HT-29 (cell line): ENCODE data around the gene SPRED2. TPM values are rescaled to one million over a fixed set of nuclear protein-coding genes. Genes with fewer than 3 reads are reported as not detected.

Experiments
- DNase-seq: peaks from one replicate; pipeline ENCODE4 v3.0.0-alpha.2; 2015; ENCODE audit warnings: low spot score
- total RNA-seq: library from RNA; depleted of rRNA; stranded (reverse); fragments of >200 nt; shearing (Covaris generic); gene quantifications from 2 replicates; pipeline ENCODE4 v1.2.3, GENCODE V29; 2014

The SPRED2 gene
- total RNA-seq, 1 experiment from 2014 or later = 18.1 TPM

DNA sequence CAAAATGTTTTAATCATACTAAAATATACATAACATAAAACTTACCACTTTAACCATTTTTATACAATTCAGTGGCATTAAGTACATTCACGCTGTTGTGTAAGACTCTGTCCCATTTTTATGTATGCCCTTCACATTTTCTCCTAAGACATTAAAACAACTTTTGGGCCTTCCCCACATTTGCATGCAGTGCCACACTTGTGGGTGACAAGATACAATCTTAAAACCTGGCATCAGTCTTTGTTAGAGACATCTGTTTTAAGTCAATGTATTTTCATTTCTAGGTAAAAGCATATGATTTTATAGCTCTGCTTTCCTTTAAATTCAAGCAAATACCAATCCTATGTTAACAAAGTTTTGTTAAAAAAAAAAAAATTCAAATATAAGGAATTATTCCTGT lies 17.3 kb downstream of the SPRED2 start:
- DNase-seq = no peak

DNA sequence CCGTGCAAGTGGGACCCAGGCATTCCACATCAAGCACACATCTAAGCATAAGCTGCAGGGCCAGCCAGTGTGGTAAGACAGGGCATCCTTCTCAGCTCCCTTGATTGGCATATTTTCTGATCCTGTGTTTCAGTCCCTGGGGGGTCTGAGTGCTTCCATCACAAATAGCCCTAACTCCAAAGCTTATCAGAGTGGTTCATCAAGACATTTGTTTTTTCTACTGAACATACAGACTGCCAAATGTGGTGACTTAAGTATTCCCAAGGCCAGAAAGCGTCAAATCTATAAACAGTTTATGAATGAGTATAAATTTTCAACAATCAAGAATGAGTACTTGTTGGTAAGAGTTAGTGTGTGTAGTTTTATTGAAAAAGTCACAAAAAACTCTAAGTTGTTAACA lies 18.8 kb downstream of the SPRED2 start:
- DNase-seq = no peak

DNA sequence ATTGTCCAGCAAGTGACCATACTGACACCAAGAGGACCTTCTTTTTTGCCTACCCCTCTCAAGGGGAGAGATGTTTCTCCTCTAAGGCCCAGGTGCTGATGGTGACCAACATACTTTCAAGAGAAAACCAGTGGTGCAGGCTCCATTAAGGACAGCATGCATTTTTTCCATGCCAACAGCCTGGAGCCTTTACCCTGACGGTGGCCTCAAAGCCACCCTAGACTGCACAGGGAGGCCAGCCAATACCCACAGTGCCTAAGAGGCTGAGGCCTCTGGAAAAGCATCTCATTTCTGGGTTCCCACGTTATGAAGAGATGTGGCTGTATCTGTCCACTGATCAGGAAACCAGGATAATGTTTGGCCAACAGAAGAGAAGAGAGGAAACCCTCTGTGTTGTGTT lies 19.3 kb downstream of the SPRED2 start:
- no peak for DNase-seq

DNA sequence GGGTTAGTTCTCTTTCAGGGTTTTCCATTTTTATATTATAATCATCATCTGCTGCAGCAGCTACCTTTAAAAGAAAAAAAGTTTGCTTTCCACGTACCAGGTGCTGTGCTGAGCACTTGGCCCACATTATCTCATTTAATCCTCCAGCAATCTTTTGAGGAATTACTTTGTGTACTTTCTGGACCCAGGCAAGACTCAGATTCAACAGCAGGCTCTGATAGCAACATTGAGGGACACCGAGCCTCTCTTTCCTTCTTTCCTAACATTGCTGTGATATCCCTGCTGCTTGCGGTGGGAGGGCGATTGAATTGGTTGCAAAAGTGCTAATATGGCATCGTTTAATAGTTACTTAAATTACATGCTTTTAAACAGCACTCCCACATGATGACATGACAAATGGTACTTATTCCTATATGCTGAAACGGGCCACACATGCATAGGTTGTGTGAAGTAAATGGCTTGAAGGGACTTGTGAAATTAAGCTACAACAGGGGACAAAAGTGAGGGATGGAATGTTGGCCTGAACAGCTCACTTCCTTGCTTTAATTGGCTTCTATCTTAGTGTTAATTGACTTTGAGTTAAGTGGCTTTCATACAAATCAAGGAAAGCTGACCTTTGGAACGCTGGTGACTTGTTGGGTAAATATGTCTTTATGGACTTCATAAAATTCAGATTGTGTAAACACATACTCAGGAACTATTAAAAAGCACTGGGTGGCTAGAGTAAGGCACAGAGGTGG lies 21.2 kb downstream of the SPRED2 start:
- peak; percentile 92 for DNase-seq

DNA sequence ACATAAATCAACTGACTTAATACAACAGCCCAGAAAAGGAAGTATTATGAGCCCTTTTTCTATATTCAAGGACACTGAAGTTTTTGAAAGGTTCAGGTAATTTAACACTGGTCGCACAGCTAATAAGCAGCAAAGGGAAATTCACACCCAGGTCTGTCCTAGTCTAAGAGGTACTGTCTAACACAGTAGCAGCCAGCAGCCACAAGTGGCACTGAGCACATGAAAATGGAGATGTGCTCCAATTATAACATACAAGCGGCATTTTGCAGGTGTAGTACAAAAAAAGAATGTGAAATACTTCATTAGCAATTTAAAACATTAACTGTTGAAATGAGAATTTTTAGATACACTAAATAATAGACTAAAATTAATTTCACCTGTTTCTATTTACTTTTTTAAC lies 23.4 kb downstream of the SPRED2 start:
- no peak for DNase-seq

DNA sequence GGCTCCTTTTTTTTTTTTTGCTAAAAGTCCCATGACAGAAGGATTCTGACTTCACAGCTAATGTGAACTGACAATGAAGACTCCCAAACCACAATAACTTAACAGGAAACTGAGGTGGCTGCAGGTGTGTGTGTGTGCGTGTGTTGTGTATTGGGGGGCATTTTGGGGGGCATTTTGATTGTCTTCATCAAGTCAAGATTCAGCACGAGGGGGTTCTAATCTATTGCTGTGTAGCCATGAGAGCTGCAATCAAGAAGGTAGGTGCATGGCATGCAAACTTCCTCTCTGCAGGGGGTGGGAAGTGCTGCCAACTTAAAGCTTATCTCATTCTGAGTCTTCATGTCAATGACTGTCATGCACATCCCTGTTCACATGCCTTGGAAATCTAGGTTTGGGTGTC lies 25.2 kb downstream of the SPRED2 start:
- DNase-seq = peak; percentile 20

DNA sequence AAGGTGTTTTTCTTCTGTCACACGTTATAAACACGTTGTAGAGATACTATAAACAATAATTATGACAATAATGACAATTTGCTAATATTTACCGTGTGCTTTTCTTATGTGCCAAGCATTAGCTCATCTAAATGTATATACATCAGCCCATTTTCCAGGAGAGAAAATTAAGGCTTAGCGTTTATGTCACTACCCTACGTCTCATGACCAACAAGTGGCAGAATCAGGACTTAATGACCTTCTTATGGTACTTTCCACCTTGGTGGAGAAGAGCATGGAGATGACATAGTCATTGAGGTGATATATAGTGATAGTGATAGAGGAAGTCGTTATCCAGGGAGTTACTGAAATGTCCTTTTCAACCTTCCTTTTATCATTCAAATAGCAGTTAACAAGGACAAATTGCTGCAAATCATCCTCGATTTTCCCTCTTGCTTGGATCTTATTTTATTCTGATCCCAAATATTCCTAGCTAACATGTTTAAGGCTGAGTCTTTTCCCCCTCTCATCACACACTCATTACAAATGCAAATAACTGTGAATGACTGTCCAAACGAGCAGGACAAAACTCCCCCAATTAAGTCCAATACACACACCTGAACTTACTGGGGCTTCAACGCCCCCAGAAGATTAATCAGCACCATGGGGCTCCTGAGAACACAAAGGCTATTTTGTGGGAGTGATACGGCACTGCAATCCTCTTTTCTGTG lies 27.3 kb downstream of the SPRED2 start:
- no peak for DNase-seq

DNA sequence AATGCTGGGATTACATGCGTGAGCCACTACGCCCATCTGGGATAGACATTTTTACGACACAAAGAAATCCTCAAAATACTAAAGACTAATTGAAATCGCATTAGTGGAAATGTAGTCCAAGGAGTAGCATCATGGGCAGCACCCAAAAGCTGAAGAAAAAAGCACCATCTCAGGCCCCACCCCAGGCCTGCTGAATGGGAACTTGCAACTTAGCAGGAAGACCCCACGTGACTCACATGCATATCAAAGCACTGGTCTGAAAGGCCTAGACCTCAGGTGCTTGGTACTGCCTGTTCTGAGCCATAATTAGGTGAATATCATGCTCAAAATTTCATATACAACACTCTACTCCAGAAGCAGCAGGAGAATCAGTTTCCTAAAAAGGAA lies 28.9 kb downstream of the SPRED2 start:
- DNase-seq = no peak

DNA sequence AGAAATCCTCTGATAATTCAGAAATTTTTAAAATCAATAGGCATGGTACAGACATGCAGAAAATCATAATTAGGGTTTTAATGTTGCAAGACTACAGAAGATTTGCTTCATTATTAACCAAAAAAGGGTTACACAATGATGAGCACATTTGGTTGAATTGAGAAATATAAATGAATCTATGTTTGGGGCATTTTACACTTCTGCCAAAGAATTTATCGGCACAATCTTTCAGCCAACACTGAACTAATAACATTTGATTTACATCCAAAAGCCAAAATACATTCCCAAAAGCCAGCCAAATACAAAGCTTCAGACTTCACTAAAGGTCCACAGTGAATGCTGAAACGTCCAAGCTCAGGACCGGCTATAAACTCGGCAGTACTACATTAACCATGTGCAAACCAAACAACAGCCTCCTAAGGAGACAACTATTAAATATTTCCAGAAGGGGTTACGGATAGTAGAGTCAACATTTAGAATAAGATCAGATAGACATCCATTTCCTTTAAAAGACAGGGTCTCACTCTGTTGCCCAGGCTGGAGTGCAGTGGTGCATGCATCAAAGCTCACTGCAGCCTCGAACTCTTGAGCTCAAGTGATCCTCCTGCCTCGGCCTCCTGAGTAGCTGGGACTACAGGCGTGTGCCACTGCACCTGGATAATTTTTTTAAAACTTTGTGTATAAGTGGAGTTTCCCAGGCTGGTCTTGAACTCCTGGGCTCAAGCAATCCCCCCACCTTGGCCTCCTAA lies 29.4 kb downstream of the SPRED2 start:
- DNase-seq = no peak

DNA sequence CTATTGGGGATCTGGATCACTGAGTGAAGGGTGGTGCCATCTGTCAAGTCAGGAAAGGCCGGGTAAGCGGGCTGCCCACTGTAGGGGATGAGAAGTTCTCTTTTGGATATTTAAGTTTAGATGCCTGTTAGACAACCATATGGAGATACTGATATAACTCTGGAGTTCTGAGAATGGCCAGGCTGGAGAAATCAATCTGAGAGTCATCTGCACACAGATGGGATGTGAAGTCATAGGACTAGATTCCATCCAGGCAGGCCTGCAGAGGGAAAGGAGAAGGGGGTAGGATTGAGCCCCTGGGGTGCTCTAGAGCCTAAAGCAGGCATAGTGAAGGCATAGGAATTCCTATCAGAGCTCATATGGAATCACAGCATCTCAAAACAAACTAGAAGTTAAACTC lies 30.1 kb downstream of the SPRED2 start:
- DNase-seq = no peak

DNA sequence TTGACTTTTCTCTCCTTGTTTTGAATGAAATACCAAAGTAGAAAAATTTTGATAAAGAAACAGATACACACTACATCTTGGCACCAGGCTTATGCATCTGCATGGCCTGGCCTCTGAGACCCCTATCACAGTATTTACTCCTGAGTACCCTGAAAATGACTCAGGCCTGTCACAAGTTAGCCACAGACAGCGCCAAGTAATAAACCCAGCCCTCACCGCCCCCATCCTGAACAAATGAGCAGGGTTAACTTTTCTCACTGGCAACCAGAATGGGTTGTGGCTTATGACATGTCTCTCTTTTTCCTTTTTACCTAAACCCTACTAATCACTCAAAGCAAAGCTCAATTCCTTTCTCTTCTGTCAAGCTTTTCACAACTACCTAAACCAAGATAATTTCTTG lies 35.3 kb downstream of the SPRED2 start:
- DNase-seq = no peak

DNA sequence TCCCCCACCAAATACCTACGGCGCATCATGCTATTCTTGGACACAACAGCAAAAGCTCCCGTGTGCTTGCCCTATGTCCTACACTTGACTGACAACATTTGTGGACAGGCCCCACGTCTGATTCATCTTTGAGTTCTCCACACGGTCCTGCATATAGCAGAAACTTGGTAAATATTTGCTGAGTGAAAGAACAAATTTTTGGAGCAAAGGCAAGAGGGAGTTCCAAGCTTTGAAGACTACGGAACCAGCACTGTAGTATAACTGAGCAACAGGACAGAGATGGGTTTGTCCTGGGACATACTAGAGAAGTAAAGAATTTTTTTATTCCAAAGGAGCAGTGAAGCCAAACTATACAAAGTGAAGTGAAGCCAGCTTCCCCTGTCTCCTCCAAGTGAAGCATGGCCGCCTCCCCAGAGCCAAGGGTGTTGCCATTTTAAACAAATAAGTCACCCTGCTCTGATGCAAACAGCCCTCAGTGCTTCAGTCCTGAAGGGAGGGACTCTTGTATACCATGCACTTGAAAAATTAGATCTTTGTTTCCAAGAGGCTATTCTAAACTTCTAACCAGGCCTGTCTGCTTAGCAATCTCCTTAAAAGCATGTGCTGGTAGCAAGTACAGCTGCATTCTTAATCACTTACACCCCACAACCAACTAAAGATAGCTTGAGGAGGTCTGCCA lies 35.9 kb downstream of the SPRED2 start:
- DNase-seq = no peak

DNA sequence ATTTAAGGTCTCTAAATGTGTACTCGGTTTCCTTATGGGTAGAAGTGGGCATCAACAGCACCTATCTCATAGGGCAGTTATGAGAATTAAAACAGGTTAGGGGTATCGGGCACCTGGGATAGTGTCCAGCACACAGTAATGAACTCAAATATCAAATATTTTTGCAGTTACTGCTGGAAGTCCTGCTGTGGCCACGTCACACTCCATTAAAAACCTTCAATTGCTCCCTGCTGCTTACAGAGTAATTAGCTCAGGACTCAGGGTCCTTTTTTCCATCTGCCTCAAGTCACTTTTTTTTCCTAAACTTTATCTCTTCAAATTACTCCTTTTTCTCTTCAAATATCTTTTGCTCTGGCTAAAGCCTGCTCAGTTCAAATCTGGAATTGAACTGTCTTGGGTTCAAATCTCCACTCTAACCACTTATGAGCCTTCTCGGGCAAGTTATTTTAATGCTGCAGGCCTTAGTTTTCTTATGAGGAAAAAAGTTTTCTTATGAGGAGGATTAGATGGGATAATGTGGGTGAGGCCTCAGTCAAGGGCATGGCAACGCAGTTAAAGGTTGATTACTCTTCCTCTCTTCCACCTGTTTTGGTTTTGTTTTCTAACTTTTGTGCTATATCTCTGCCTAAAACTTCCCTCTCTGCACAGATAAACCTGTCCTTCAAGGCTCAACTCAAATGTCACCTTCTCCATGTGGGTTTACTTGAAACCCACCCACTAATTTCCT lies 36.6 kb downstream of the SPRED2 start:
- no peak for DNase-seq

DNA sequence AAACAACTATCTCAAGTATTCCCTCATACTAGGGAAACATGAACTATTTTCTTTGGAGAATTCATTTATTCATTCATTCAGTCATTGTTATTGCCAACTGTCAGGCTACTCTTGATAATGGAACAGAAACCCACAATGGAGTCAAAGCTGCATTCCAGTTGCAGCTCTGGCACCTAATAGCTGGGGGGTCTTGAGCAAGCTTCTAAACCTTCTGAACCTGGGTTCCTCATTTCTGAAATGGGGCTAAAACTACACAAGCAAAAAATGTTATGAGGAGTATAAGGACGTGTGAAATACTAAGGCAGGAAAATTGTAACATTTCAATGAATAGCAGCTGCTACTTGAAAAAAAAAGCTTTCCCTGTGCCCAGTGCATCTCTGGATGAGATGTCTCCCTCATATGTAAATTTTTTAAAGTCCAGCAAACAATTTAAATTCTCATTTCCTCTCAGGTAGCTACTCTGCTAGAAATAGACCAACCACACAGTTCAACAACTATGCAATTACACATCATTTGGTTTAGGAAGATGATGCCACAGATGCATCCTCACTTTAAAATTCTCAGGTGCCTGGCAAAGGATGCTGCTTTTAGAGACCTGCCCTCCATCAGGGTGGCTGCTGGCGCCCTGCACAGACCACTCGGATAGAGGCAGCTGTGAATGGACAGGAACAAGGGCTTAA lies 38.5 kb downstream of the SPRED2 start:
- no peak for DNase-seq

DNA sequence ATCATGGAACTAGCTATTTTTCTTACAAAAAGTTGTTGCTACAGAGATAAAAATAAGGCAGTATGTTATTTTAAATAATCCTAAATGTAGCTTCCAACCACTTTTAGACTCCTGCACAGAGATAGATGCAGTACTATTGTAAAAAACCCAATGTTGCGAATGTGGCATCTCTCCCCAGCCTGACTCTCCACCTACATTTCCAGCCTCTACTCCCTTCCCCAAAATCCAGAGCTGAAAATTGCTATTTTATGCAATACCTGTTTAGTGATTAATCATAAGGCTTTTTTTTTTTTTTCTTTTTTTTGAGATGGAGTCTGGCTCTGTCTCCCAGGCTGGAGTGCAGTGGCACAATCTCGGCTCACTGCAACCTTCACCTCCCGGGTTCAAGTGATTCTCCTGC lies 39.4 kb downstream of the SPRED2 start:
- no peak for DNase-seq

DNA sequence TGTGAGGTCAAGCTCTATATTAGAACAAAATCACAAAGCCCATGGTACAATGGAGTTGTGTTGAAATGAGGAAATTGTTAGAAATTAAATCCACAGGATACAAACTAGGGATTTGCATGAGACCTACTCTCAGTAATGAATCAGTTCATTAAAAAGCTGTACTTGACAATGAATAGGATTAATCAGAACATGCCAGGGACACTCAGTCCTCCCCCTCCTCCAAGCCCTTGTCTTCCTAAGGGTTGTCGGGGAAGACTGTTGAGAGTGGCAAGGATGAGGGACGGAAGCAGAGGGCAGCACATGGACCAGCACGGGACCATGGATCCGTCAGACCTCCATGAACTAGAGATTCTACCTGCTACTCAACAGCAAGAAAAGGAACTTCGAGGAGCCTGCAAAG lies 39.8 kb downstream of the SPRED2 start:
- no peak for DNase-seq

DNA sequence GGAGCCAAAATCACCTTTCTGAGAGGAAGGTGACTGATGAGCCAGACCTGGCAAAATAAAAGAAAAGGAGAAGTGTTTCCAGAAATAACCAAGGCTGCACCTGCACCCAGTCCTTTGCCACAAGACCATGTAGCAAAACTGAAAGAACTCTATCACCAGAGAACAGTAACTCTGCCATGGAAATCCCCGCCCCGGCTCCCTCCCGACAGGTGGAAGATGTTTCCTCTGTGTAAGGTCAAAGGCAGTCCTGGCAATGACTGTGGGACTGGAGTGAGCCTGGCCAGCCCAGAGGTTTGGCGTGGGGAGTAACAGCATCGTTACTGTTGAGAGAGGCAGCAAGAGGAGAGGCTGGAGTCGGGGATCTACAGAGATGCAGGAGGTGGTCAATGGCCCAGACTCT lies 42.3 kb downstream of the SPRED2 start:
- no peak for DNase-seq

DNA sequence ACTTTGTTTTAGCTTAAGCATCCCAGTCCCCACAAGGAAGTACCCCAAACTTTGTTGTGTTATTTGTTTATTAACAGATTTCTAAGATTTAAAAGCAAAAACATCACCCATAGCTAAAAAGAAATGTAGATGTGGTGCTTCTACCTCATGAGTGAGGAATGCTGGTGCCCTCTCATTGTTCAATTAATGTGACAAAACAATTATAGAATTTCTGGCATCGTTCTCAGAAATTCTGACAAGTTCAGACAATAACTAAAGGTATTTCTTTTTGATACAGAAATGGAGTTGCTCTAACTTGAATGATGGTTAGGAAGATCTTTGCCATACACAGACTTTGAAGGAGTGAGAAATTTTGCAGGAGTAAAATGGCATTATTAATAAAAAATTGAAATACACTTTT lies 42.9 kb downstream of the SPRED2 start:
- DNase-seq = no peak

DNA sequence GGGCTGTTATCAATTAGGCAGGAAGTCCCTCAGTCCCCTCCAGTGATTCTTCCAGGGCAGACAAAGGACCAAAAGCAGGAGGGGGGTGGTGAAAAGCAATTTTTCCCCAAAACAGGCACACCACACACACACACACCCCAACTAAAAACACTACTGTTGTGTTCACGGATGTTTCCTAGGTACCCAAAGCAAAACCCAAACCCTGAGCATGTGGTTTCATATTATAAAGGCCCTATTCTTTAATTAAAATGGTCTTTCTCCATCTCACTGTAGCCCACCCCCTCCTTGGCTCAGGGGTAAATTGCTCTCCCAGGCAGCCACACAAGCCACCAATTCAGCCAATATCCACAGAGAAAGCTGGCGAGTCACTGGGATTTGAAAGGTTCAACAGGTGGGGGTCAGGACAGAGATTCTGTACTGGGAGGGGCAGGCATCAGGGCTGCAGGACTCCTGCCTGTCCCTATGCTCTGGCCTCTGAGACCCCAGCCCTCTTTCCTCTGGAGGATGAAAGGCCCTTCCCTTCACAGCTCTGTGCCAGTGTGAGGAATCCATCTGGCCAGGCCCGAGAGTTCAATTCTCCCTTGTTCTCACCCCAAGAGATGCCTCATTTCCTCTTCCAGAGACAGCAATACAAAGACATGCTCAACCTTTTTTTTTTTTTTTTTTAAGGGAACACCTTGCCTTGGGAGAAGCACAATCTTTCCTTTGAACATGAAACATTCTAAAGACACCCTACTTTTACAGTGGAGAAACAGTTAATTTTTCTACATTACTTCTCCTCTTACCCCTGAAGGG lies 43.6 kb downstream of the SPRED2 start:
- no peak for DNase-seq

DNA sequence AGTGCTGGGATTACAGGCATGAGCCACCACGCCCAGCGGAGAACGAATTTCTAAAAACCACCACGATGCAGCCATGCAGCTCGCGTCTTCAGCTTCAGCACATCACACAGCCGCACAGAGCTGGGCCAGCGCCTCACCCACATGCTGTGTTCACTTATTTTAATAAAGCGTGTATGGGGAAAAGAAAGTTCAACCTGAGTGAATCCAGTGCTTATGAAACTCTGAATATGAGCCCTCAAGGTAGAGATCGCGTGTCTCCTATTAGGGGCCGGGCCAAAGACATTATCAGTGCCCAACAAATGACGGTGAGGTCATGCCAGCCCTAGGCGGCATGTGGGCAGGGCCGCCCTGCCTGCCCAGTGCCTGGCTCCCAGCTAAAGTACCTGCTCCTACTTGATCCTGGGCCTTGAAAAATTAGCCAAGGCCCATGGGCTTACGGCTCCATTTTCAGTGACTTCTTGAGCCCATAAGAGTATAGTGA lies 44.3 kb downstream of the SPRED2 start:
- DNase-seq = no peak
